ENCODE data around the gene THG1L.

DNA sequence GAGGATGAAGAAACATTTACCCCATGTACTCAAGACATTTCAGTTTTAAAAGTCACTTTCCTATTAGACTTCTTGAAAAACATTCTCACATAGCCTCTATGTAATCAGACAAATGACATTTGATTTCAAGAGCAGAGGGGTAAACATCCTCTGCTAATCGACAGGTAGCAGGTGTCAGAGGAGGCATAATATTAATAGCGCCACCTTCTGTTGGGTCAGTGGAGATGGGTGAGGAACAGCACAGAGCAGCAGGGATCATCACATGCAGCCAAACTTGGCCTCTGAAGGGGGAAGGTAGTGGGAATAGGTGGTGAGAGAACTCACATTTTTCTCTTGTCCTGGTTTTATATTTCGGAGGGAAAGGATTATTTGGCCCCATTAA is 9.0 kb downstream of the THG1L start:
- TF ChIP-seq, protein P1, sequence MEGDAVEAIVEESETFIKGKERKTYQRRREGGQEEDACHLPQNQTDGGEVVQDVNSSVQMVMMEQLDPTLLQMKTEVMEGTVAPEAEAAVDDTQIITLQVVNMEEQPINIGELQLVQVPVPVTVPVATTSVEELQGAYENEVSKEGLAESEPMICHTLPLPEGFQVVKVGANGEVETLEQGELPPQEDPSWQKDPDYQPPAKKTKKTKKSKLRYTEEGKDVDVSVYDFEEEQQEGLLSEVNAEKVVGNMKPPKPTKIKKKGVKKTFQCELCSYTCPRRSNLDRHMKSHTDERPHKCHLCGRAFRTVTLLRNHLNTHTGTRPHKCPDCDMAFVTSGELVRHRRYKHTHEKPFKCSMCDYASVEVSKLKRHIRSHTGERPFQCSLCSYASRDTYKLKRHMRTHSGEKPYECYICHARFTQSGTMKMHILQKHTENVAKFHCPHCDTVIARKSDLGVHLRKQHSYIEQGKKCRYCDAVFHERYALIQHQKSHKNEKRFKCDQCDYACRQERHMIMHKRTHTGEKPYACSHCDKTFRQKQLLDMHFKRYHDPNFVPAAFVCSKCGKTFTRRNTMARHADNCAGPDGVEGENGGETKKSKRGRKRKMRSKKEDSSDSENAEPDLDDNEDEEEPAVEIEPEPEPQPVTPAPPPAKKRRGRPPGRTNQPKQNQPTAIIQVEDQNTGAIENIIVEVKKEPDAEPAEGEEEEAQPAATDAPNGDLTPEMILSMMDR (IDR thresholded peaks at IDR 0.05) = peak in 5 of 7 experiments; percentile 7 to 27 (median 22)
- TF ChIP-seq POLR2A (IDR thresholded peaks at IDR 0.05) (no peak), EP300 (IDR thresholded peaks at IDR 0.05) (no peak), POLR2AphosphoS5 (IDR thresholded peaks at IDR 0.05) (no peak)
